ENCODE results near the gene C20orf202. TPM values are rescaled to one million over a fixed set of nuclear protein-coding genes. Genes with fewer than 3 reads are reported as not detected.

Gene C20orf202
- total RNA-seq, 1 donor from 2014 or later: not detected

DNA sequence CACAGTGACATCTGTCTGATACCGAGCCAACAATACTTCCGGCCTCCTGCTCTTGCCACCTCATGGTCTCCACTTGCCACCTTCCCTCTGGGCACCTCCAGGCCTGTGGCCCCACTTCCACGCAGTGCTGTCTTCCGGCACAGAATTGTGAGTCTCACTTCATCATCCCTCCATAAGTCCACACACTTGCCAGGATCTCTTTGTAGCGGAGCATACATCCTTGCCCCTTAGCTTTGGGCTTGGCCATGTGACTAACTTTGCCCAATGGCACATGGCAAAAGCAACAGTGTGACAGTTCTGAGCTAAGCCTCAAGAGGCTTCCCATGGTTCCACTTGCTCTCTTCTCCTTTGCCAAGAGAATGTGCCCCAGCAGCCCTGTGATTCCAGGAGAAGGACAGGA lies 4.5 kb upstream of the C20orf202 start:
- no peak overlapping the region for H3K27ac Mint-ChIP-seq
- H3K9me3 Mint-ChIP-seq: no peaks in the 10 kb centered on the region
- ATAC-seq (ENCODE audit: low read depth): no peak
- H3K27me3 Mint-ChIP-seq: peaks cover 12% of the 10 kb centered on the region
- TF ChIP-seq, protein P1, sequence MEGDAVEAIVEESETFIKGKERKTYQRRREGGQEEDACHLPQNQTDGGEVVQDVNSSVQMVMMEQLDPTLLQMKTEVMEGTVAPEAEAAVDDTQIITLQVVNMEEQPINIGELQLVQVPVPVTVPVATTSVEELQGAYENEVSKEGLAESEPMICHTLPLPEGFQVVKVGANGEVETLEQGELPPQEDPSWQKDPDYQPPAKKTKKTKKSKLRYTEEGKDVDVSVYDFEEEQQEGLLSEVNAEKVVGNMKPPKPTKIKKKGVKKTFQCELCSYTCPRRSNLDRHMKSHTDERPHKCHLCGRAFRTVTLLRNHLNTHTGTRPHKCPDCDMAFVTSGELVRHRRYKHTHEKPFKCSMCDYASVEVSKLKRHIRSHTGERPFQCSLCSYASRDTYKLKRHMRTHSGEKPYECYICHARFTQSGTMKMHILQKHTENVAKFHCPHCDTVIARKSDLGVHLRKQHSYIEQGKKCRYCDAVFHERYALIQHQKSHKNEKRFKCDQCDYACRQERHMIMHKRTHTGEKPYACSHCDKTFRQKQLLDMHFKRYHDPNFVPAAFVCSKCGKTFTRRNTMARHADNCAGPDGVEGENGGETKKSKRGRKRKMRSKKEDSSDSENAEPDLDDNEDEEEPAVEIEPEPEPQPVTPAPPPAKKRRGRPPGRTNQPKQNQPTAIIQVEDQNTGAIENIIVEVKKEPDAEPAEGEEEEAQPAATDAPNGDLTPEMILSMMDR (IDR thresholded peaks at IDR 0.05): no peak
- no peak for DNase-seq
- ChIA-PET POLR2A (no interaction called here), CTCF (no interaction called here)
- H3K36me3 Mint-ChIP-seq (ENCODE audit: low read depth): no peaks in the 10 kb centered on the region
- no peaks in the 10 kb centered on the region for H3K4me1 Mint-ChIP-seq
- no peak overlapping the region for H3K4me3 Mint-ChIP-seq
- intact Hi-C loops (cut with micrococcal nuclease): no loop called here

DNA sequence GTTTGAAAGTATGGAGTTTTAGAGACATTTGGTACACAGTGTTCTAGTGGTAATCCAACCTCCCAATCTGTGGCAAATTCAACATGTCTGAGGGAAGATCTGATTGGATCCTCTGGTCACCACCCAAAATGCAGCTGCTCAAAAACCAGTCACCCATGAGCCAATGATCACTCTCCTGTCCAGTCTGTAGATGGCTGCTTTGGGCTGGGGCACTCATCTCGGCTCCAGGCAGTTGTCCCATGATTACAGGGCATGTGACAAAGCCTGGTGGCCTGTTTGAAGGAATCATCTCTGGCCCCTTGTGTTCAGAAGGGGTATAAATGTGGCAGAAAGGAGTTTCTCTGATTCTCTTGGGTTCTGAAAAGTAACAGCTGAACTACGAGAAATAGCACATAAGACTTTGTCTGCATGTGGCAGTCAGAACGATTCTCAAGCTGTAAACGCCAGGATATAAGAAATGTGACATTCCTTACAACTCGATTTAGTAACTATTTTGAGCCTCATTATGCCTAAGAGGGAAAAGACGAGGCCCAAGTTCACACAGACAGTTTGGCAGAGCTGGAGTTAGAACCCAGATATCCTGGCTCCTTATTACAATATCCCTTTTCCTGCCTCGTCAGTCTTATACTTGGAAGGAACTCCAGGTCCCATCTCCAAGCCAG lies 3.9 kb upstream of the C20orf202 start:
- Mint-ChIP-seq H3K4me1 (no peaks in the 10 kb centered on the region), H3K36me3 (ENCODE audit: low read depth) (no peaks in the 10 kb centered on the region), H3K27ac (no peak overlapping the region), H3K9me3 (no peaks in the 10 kb centered on the region), H3K4me3 (no peak overlapping the region), H3K27me3 (peaks cover 12% of the 10 kb centered on the region)
- intact Hi-C loops (cut with micrococcal nuclease): no loop called here
- TF ChIP-seq, protein P1 (IDR thresholded peaks at IDR 0.05): no peak
- ATAC-seq (ENCODE audit: low read depth) (no peak), DNase-seq (no peak)
- CTCF ChIA-PET: no interaction called here
- POLR2A ChIA-PET: no interaction called here

- ChIA-PET POLR2A (no interaction called here), CTCF (interaction anchor here (1.1 kb wide), 1 partner anchor 13 kb away, joined by 3 read pairs; no protein-coding TSS in a partner anchor)
- H3K27ac Mint-ChIP-seq: no peak overlapping the region
- H3K36me3 Mint-ChIP-seq (ENCODE audit: low read depth): no peaks in the 10 kb centered on the region
- TF ChIP-seq, protein P1 (IDR thresholded peaks at IDR 0.05): no peak
- no peak for DNase-seq
- H3K9me3 Mint-ChIP-seq: no peaks in the 10 kb centered on the region
- H3K27me3 Mint-ChIP-seq: peaks cover 12% of the 10 kb centered on the region
- ATAC-seq (ENCODE audit: low read depth): no peak
- no peaks in the 10 kb centered on the region for H3K4me1 Mint-ChIP-seq
- intact Hi-C loops (cut with micrococcal nuclease): no loop called here
- no peak overlapping the region for H3K4me3 Mint-ChIP-seq
Observed at GRCh38 chr20:1199964-1200363, 3.3 kb upstream of the C20orf202 start.

DNA sequence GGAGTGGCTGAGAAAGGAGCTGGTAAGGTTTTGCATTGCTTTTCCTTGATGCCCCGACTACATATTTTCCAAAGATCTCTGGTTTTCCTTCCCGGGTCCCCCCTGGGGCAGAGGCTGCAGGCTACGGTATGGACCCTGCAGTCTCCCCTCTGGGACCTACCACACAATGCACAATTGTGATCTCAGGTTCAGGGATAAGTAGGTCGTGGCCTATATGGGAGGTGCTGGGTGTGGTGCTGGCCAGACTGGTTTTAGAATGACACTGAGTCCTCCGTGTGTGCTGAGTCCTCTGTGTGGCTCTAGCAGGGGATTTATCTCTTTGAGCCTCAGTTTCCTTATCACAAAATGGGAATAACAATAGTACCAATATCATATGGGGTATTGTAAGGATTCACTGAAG lies 376 bp downstream of the C20orf202 start:
- Mint-ChIP-seq H3K4me1 (no peaks in the 10 kb centered on the region), H3K27me3 (peaks cover 12% of the 10 kb centered on the region), H3K9me3 (no peaks in the 10 kb centered on the region), H3K4me3 (no peak overlapping the region), H3K27ac (no peak overlapping the region), H3K36me3 (ENCODE audit: low read depth) (no peaks in the 10 kb centered on the region)
- DNase-seq (no peak), ATAC-seq (ENCODE audit: low read depth) (no peak)
- TF ChIP-seq, protein P1 (IDR thresholded peaks at IDR 0.05): no peak
- ChIA-PET CTCF (no interaction called here), POLR2A (no interaction called here)
- intact Hi-C loops (cut with micrococcal nuclease): no loop called here

GRCh38 chr20:1204113-1204512 lies 859 bp downstream of the C20orf202 start:
- TF ChIP-seq, protein P1 (IDR thresholded peaks at IDR 0.05): no peak
- DNase-seq: no peak
- no peak for ATAC-seq (ENCODE audit: low read depth)
- POLR2A ChIA-PET: no interaction called here
- H3K27me3 Mint-ChIP-seq: peaks cover 12% of the 10 kb centered on the region
- CTCF ChIA-PET: no interaction called here
- H3K9me3 Mint-ChIP-seq: no peaks in the 10 kb centered on the region
- H3K4me1 Mint-ChIP-seq: no peaks in the 10 kb centered on the region
- no peak overlapping the region for H3K27ac Mint-ChIP-seq
- no peak overlapping the region for H3K4me3 Mint-ChIP-seq
- intact Hi-C loops (cut with micrococcal nuclease): no loop called here
- H3K36me3 Mint-ChIP-seq (ENCODE audit: low read depth): no peaks in the 10 kb centered on the region

All from activated B cell treated with CpG ODN at 0.5 μM for 24 hours (primary cell).